KMS-11 (cell line): ENCODE measurements around the gene NXPH3.
A peak's percentile ranks its signal among the peaks of the same experiment; 100 is the strongest.

Experiments
- H2AFZ ChIP-seq: fragments of 200-600 bp; sonication (generic); 2 replicates; pipeline ENCODE4 v1.6.1; 2016; ENCODE audit warnings: antibody characterized with exemption, mixed run types, low read depth
- H3K27ac ChIP-seq: fragments of 200-600 bp; sonication (generic); 2 replicates; pipeline ENCODE4 v1.6.1; 2016; ENCODE audit warnings: mild to moderate bottlenecking, mixed run types
- H3K27me3 ChIP-seq: fragments of 200-600 bp; sonication (generic); 2 replicates; pipeline ENCODE4 v1.6.1; 2017; ENCODE audit warnings: mild to moderate bottlenecking, low read depth, mixed run types, moderate library complexity; ENCODE audit not compliant: insufficient read depth
- H3K36me3 ChIP-seq: fragments of 200-600 bp; sonication (generic); 2 replicates; pipeline ENCODE4 v1.6.1; 2017; ENCODE audit warnings: mild to moderate bottlenecking, mixed run types; ENCODE audit not compliant: insufficient read depth
- H3K4me1 ChIP-seq: fragments of 200-600 bp; sonication (generic); 2 replicates; pipeline ENCODE4 v1.6.1; 2016; ENCODE audit warnings: mild to moderate bottlenecking, low read depth, mixed run types; ENCODE audit not compliant: poor library complexity, severe bottlenecking
- H3K4me2 ChIP-seq: fragments of 200-600 bp; sonication (generic); 2 replicates; pipeline ENCODE4 v1.7.0; 2016; ENCODE audit warnings: mild to moderate bottlenecking, mixed run types
- H3K4me3 ChIP-seq: fragments of 200-600 bp; sonication (generic); IDR thresholded peaks from 2 replicates; pipeline ENCODE4 v1.6.1; 2017; ENCODE audit warnings: low read depth, low read length, mixed read lengths; ENCODE audit not compliant: insufficient read depth
- H3K79me2 ChIP-seq: fragments of 200-600 bp; sonication (generic); 2 replicates; pipeline ENCODE4 v1.6.1; 2016; ENCODE audit warnings: low read depth, mixed run types; ENCODE audit not compliant: insufficient read depth
- H3K9ac ChIP-seq: fragments of 200-600 bp; sonication (generic); 2 replicates; pipeline ENCODE4 v1.6.1; 2016; ENCODE audit warnings: mild to moderate bottlenecking, mixed run types
- H4K20me1 ChIP-seq: fragments of 200-600 bp; sonication (generic); 2 replicates; pipeline ENCODE4 v1.6.1; 2016; ENCODE audit warnings: mild to moderate bottlenecking, mixed run types; ENCODE audit not compliant: insufficient read depth
- TF ChIP-seq, protein P1 (sequence below): fragments of 200-600 bp; sonication (generic); conservative IDR thresholded peaks from 2 replicates; pipeline ENCODE4 v1.6.1; 2017; ENCODE audit warnings: low read depth, mild to moderate bottlenecking, antibody characterized with exemption, low read length, moderate library complexity, mixed read lengths

NXPH3 gene

DNA sequence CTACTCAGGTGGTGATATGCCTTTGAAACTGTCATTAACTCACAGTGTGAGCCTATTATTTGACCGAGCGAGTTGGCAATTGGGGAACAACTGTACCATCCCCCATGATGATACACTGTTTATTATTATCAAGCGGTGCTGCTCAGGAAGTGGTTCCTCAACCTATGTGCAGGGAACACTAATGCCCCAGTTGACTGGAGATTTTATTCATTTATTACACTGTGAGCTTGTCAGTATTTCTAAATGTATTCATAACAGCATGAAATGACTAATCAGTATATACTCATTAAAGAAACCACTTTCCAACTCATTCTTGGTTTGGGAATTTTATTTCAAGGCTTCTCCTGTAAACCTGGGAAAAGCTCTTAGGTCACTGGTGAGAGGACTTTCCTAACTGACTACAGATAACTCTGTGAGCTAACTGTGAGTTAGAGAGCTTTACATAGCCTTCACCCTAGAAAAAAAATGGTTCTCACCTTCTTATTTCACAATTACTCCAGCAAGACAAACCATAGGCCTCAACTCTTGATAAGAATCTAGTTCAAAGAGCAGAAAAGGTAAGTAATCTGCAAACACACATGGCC is 42.4 kb downstream of the NXPH3 start:
- Histone ChIP-seq H3K27ac (peak overlapping the region; percentile 75), H3K79me2 (0 out of 2 replicates have a peak, but pooled peaks cover 4% of the 10 kb centered on the region), H2AFZ (no peak overlapping the region), H3K4me1 (peaks cover 67% of the 10 kb centered on the region), H4K20me1 (no peaks in the 10 kb centered on the region), H3K4me2 (peak overlapping the region; percentile 89), H3K9ac (no peak overlapping the region), H3K27me3 (no peaks in the 10 kb centered on the region), H3K36me3 (no peaks in the 10 kb centered on the region; the same call in 1 of the 2 replicates), H3K4me3 (no peak overlapping the region)
- TF ChIP-seq, protein P1, sequence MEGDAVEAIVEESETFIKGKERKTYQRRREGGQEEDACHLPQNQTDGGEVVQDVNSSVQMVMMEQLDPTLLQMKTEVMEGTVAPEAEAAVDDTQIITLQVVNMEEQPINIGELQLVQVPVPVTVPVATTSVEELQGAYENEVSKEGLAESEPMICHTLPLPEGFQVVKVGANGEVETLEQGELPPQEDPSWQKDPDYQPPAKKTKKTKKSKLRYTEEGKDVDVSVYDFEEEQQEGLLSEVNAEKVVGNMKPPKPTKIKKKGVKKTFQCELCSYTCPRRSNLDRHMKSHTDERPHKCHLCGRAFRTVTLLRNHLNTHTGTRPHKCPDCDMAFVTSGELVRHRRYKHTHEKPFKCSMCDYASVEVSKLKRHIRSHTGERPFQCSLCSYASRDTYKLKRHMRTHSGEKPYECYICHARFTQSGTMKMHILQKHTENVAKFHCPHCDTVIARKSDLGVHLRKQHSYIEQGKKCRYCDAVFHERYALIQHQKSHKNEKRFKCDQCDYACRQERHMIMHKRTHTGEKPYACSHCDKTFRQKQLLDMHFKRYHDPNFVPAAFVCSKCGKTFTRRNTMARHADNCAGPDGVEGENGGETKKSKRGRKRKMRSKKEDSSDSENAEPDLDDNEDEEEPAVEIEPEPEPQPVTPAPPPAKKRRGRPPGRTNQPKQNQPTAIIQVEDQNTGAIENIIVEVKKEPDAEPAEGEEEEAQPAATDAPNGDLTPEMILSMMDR, result no peak

DNA sequence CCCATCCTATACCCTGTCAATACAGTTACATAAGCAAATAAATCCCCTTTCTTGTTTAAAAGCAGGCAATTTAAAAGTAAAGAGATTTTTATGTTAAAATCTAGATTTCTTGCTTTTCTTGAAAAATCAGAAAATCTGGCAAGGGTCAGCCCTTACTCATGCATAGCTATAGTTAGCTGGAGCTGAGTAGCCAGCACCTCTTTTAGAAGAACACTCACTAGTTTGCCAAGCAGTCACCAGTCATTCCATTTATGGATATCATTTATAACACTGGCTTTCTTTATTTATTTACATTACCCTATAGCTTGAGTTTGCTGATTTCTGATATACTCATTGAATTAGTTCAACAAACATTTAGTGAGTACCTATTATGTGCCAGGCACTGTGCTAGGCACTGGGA is 45.7 kb downstream of the NXPH3 start:
- Histone ChIP-seq H3K27me3 (no peaks in the 10 kb centered on the region), H3K36me3 (no peaks in the 10 kb centered on the region; the same call in 1 of the 2 replicates), H3K27ac (no peak overlapping the region), H3K79me2 (no peaks in the 10 kb centered on the region; the same call in 1 of the 2 replicates), H3K4me1 (peaks cover 40% of the 10 kb centered on the region), H3K4me3 (no peak overlapping the region), H3K9ac (no peak overlapping the region), H4K20me1 (no peaks in the 10 kb centered on the region), H3K4me2 (no peak overlapping the region), H2AFZ (no peak overlapping the region)
- TF ChIP-seq, protein P1, result no peak

DNA sequence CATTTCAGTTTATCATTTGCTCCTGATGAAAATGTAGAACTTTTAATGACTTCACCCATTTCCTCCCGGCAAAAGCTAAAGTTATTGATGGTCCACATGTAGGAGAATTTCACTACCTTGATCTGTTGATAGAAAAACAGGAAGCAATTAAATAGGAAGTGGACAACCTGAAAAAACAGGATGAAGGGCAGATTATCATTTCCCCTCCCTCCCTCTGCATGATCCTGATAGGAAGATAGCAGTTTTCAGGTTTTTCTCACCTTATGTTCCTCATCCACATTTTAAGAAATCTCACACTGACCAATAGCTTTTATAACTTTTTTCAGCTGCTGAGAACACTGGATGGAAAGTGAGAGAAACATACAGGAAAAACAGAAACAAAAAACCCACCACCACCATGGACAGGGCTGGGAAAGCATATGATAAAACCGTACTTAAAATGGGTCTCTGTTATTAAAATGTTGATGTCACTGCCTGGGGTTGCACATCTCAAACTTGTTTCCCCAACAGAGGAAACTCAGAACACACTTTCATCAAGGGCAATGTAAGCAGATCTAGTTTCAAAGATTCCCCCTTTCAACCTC is 46.4 kb downstream of the NXPH3 start:
- H3K36me3 ChIP-seq, result no peaks in the 10 kb centered on the region; the same call in 1 of the 2 replicates
- TF ChIP-seq, protein P1, result no peak

GRCh38 chr17:49624896-49625295 is 49.2 kb downstream of the NXPH3 start:
- Histone ChIP-seq H3K4me2 (no peak overlapping the region), H2AFZ (no peak overlapping the region), H3K9ac (no peak overlapping the region), H3K4me3 (no peak overlapping the region), H3K4me1 (peaks cover 11% of the 10 kb centered on the region), H3K36me3 (no peaks in the 10 kb centered on the region), H3K27me3 (no peaks in the 10 kb centered on the region), H3K79me2 (peaks cover 4% of the 10 kb centered on the region; the same call in 1 of the 2 replicates), H3K27ac (no peak overlapping the region), H4K20me1 (no peaks in the 10 kb centered on the region)
- TF ChIP-seq, protein P1, result no peak

More for the DNA sequence above, 46.4 kb downstream of the NXPH3 start:
- H3K27me3 ChIP-seq, result no peaks in the 10 kb centered on the region
- H2AFZ ChIP-seq, result no peak overlapping the region
- H3K4me2 ChIP-seq, result no peak overlapping the region
- peaks cover 33% of the 10 kb centered on the region for H3K4me1 ChIP-seq
- H3K9ac ChIP-seq, result no peak overlapping the region
- H4K20me1 ChIP-seq, result no peaks in the 10 kb centered on the region
- H3K79me2 ChIP-seq, result no peaks in the 10 kb centered on the region; the same call in 1 of the 2 replicates
- no peak overlapping the region for H3K27ac ChIP-seq
- H3K4me3 ChIP-seq, result no peak overlapping the region
